GM19372 (cell line): Measurements from ENCODE around the gene LUZP1.

Experiments
- ATAC-seq: cut with Tn5 transposase; IDR thresholded peaks from one replicate; pipeline ENCODE4 v1.9.1; 2021; ENCODE audit warnings: mild to moderate bottlenecking, low read depth, moderate library complexity; ENCODE audit not compliant: unreplicated experiment

LUZP1 gene

DNA sequence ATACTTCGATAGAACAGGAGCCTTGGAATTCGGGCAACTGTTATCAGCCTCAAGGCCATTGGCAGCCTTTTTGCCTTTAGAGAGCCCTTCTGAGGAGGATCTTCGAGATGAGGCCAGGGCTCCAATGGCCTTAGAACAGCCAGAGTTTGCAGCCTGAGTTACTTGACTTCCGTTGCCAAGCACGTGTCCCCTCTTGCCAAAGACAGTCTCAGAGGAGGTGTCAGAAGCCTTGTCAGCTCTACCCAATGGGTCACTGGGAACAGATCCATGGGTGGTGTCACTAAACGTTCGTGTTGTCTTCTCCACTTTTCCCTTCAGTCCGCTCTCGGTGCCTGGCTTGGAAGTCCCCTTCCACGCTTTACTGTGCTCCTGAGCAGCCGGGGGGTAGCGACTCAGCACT lies 76.2 kb downstream of the LUZP1 start:
- no peak for ATAC-seq

DNA sequence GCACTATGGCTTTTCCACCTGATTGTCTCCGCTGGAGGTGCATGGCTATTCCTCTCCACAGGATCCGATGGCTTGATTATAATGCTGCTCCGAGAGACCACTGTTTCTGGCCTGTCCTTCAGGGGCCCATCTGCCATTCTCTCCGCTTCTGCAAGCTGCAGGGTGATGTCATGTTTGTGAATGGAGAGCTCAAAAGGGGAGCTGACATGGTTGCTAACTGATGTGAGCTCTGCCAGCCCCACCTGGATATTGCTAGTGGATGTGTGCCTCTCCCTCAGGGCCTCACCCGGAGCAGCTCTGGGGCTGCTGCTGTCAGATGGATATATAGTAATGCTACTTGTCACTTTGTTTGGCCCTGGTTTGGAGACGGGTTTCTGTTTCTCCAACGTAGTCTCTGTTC lies 77.1 kb downstream of the LUZP1 start:
- ATAC-seq: no peak

DNA sequence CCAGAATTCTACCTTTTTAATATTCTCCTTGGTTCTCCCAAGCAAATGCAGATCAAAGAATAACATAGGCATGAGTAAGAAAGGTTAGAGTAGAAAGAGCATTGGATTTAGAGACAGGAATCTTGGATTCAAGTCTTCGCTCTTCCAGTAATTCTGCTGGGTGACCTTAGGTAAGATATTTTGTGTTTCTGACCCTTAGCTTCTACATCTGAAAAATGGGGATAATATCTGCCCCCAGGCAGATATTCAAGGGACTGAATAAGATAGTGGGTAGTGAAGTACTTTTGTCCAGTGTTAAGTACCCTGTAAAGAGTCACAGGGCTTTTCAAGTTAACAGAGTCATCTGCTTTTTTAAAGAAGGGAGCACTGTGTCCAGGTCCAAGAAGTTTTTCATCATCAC lies 78.6 kb downstream of the LUZP1 start:
- ATAC-seq: no peak

DNA sequence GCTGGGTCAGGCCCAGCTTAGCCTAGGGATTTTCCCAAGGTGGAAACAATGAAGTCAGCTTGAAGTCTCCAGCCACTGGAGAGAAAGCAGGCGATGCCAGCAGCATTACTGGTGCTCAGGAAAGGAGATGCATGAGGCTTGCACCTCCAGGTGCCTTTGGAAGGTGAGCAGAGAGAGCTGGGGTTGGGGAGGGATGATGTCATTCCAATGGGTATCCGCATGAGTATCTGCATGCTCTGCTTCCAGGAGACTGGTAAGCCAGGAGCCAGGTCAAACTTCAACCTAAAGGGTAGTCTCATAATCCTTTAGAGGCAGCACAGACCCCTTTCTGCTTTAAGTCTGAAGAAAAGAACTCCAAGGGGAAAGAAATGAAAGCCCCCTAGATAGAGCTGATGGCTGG lies 80.6 kb downstream of the LUZP1 start:
- ATAC-seq: no peak

DNA sequence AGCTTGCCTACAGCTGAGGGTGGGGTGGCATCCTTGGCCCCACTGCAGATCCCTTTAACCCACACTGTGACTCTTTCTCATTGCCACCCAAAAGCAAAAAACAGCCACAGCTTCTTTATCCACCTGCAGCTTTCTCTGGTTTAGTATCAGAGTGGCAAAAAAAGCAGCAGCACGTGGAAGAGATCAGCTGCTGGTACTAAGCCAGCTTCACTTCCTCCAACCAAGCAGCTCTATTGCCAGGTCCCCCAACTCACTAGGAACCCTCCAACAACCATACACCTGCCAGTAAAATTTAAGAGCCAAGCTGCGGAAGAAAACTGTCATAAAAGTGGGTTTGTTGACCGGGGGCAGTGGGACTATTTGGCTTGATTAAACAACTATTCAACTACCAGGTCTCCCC lies 83.0 kb downstream of the LUZP1 start:
- ATAC-seq: no peak

DNA sequence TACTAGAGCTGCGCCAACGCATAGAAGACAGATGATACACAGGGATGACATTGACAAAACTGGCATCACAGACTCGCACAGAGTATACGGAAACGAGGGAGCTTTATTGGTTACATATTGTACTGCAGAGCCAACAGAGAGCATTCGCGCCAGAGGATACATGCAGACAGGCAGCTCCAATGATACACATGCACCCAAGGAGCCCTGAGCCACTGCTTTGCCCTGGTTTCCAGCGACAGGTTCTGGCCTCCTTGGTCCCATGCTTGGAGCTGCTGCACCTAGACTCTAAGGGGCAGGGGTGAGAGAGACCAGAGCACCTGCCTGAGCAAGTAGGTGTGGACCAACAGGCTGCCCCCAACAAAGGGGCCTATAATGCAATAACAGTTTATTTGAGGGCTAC lies 83.8 kb downstream of the LUZP1 start:
- ATAC-seq: no peak

DNA sequence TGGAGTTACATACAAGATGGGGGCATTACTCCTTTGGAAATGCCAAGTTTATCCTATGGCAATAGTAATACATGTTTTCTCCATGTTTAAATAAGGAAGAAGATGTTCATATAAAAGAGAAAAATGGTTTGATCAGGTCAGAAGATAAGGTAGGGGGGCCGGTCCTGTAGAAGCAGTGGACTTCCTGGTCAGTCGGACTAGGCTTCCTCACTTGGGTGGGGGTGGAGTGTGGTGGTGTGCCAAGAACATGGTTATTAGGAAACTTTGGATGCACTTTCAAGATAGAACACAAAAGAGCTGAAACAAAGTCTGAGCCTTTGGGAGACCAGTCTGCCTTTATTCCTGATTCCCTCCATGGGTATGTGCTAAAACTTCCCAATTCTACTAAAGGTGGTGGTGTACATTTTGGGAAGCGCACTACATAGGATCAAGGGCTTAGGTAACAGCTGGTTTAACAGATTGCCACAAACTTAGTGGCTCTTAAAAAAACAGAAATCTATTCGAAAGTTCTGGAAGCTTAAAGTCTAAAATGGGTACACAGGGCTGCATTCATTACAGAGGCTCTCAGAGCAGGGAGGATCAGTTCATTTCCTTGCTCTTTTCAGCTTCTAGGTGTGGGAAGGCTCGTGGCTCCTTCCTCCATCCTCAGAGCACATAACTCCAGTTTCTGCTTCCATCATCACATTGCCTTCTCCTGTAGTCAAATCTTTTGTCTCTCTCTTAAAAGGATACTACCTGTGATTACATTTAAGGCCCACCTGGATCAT lies 84.8 kb downstream of the LUZP1 start:
- ATAC-seq: no peak

DNA sequence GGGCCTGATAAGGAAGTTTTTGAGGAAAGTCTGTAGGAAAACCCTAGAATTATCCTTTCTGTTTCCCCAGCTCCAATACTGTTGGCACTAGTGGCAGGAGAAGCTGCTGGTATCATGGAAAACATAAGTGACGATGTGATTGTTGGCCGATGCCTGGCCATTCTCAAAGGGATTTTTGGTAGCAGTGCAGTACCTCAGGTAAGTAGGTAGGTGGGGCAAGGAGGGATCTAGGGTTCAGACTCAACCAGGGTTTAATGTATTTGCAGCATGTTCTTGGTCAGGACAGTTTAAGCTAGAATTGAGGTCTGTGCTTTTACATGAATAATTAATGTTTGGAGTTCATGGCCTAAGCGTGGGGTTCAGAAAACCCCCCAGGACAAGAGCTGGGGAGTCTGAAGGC lies 87.3 kb downstream of the LUZP1 start:
- no peak for ATAC-seq

DNA sequence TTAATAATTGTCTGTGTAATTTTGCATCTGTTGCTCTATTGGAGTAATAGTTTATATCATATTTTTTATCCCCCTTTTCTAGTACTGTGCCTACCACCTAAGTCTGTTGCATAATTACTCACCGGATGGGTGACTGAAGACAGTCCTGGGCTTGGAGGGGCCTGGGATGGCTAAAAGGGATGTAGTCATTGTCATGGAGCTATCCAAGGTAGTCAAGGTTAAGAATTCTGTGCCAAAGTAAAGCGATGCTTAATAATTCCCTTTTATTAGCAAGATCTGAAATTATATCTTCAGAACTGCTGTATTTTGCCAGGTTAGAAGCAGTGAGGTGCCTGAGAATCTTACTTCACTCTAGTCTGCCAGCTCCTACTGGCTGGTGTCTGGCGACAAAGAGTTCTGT lies 87.8 kb downstream of the LUZP1 start:
- no peak for ATAC-seq

DNA sequence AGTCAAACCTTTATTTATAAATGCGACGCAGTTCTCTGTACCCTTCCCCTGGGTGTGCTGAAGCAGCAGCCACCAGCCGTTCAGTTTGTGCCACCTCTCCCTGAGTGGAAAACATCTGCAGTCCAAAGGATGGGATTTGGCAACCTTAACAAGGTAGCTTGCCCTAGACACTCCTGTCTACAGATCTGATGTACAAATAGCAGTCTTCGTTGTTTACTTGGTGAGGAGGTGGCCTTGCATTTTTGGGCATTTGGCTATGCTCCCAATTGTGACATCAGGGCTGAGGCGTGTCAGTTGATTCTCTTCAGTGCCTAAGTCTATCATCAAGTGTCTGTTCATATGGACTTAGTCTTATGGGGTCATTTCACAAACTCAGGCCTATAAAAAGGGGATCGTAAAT lies 89.6 kb downstream of the LUZP1 start:
- no peak for ATAC-seq

DNA sequence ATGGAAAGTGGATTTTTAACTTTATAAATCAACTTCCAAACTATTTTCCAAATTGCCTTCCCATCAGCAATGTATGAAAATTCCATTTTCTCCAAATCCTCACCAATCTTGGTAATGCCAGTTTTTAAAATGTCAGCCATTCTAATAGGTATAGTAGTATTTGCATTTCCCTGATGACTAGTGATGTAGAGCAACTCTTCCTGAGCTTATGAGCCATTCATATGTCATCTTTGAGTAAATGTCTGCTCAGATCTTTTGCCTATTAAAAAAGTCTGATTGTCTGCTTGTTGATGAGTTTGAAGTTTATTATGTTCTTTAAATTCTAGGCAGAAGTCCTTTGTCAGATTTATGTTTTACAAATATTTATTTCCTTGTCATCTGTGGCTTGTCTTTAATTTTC lies 94.6 kb downstream of the LUZP1 start:
- no peak for ATAC-seq

DNA sequence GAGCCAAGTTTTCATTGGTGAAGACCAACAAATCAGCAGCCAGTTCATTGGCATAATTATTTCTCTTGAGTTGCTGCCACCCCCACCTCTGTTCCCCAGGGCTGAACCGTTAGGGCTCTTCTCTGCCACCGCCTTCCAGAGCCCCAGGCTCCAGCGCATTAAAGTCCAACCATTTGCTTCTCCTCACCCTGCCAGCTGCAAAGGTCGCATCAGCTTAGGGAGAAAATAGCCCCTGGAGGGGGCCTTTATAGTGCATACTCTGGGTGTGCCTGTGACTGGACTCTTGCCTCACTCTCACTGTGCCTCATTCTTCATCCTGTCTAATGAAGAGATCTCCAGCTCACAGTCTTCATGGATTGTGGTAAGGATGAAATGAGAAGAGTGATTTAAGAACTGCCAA lies 99.0 kb downstream of the LUZP1 start:
- no peak for ATAC-seq

DNA sequence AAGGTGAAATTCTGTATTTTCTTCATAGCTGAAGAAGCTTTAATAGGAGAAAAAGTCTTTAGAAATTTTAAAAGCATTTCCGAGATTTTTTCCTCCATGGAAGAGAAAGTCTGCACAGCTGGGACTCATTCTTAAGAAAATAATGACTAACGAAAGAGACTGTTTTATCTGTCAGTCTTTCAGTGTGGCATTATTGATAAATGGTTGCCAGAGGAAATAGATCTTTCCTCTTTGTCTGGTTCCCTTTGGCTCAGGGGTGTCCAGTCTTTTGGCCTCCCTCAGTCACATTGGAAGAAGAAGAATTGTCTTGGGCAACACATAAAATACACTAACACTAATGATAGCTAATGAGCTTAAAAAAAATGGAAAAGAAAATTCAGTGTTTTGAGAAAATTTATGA lies 99.5 kb downstream of the LUZP1 start:
- ATAC-seq: no peak

DNA sequence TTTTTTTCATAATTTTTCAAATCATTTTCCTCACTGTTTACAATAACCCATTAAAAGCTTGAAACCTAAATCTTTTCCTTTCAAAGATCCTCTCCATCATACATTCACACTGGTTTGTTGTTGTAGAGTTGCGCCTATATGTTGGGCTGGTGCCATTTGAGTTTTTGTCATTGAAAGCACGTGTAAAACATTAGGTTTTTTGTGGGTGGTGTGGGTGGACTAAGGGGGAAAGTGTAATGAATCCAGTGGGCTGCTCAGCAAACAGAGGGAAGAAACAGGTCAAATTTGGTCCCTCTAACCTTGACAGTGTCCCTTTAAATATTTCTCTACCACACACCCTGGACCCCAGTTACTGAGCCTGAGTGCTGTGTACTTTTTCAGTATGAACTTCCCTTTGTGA lies 102.6 kb downstream of the LUZP1 start:
- no peak for ATAC-seq

DNA sequence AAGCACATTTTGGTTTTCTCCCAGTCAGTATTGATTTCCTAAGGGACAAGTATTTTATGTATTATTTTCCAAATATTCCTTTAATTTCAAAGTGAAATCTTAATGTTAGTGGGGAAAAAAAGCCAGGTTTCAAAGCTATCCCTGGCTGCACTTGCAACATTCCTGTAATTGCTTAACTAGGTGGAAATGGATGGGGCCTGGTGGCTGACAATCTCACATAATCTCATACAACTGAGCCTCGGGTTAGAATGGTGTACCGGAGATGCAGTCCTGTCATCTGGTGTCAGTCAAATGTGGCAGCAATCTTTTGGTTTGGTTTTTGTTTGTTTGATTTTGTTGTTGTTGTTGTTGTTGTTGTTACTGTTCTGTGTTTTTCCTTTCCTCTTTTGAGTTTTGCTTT lies 103.3 kb downstream of the LUZP1 start:
- ATAC-seq: no peak

DNA sequence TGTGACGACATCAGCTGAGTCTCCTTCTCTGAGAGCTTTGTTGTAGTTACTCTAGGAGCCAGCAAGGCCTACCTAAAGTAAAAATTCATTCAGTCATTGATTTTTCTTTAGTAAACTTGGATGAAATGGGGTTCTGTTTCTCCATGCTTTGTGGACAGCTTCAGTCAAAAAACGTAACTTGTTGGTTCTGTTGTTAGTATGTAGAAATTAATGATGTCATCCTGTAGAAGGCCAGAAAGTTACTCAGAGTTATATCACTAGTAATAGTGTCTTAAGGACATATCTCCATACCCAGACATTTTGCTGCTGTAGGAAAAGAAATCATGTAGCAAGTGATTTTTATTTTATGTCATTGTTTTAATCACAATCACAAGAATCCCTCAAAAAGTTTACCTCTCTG lies 106.4 kb downstream of the LUZP1 start:
- no peak for ATAC-seq

DNA sequence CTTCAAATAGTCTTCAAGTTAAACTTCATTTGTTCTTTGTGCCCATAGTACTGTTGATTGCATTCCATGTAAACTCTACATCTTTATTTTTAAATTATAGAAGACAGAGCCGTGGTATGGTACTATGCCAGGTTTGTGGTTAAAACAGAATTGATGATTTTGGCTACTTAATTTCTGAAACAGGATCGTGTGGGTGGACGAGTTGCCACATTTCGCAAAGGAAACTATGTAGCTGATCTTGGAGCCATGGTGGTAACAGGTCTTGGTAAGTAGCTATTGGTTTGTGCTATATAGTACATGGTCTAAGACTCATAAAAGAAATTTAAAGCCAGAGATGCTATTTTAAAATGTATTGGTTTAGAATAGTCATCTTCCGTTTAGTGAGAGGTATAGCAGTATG lies 111.4 kb downstream of the LUZP1 start:
- no peak for ATAC-seq

DNA sequence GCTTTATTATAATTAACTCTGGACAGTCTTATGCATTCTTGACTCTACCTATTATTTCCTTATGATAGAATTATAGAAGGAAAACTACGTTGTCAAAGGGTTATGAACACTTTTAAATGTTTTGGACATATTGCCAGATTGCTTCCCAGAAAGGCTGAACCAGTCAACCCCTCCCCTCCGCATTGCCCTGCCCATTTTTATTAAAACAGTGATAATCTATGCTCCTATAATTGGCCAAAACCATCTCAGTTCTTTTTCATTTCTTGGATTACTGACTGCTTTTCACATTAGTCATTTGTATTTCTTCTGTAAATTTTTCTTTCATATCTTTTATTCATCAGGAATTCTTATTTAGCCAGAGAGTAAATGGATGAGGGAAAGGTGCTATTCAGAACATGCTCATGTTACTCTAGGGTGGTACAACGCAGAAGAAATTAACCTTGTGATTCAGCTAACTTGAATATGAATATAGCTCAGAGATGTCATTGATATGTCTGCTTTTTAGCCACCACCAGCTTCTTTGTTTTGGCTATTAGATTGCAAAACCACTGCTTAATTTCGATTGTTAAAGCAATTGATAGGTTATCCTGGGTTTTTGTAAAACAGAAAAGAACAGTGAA lies 117.3 kb downstream of the LUZP1 start:
- ATAC-seq: no peak

DNA sequence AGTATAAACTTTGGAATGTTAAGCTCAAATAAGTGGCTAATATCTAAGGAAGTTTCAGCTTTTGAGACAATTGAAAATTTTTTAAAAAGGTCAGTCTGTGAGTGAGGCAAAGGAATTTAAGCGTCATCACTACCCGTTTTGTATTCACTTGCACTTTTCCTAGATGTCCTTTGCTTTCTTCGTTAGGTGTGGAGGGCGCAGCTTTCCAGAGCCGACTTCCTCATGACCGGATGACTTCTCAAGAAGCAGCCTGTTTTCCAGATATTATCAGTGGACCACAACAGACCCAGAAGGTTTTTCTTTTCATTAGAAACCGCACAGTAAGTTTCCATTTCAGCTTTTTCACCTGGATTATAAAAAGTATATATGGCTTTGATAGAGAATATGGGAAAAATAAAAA lies 118.5 kb downstream of the LUZP1 start:
- no peak for ATAC-seq

DNA sequence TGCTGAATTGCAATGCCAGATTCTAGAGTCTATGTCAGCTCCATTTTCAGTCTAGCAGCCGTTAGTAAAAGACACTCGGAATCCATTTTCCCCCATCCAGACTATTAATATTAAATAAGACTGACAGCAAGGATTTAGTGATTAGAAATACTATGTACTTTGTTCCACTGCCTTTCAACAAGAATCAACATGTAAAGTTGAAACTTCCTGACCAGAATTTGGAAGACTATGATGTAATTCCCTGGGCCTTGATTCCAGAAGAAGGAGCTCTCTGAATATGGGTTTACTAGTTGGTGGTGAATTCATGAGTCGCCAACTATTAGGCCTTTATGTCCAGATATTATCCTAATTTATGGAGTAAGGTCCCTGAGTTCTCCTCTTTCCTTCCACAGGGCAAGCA lies 124.6 kb downstream of the LUZP1 start:
- no peak for ATAC-seq

DNA sequence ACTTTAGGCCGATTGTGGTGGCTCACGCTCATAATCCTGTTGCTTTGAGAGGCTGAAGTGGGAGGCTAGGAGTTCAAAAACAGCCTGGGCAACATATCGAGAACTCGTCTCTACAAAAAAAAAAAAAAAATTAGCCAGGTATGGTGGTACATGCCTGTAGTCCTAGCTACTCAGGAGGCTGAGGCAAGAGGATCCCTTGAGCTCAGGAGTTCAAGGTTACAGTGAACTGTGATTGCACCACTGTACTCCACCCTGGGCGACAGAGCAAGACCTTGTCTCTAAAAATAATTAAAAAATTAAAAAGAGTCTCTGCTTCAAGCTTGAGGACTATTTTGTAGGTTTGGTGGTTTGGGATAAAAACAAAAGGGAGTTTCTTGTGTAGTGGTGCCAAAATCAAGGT lies 128.1 kb downstream of the LUZP1 start:
- no peak for ATAC-seq

DNA sequence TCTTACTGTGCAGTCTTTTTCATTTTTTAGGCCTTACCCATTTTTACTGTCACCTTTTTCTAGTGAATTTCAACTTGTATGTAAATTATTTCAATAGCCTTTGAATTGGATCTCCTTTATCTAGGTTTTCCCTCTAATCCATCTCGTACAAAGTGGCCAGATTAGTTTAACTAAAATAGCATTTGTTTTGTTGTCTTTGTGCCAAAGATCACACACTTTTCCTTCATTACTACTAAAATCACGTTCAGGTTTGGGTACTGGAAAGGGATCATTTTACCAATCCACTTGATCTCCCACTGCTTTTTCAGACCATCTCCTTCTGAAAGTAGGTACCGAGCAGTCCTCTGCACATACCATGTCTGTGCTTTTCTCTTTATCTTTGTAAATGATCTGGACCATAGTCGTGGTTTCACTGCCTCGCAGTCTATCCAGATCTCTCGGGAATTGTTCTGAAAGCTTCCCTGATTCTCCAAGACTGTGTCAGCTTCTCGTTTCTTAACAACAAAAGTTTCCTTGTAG lies 129.3 kb downstream of the LUZP1 start:
- no peak for ATAC-seq
